ENCODE measurements around the gene TMEM190.

TMEM190 gene

DNA sequence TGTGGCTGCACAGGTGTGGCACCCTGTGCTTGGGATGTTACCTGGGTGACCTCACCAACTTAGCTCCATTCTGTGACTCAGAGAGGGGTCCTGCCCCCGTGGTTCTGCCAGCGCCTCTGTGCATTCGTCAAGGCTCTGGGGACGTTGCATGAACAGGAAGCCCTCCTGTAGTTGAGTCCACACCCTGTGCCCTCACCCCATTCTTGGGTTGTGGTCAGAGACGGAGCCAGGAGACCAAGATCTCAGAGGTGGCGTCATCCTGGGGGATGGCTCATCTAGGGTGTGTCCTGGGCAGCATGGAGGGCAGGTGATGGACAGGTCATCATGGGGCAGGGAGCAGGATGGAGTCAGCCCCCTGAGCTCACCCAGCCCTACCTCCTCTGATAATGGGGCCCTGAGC, 24.6 kb upstream of the TMEM190 start:
- Histone ChIP-seq H3K27ac (ENCODE audit: poor library complexity, severe bottlenecking) (peak overlapping the region; percentile 10), H3K4me1 (ENCODE audit: insufficient read depth, poor library complexity, severe bottlenecking) (peaks cover 13% of the 10 kb centered on the region), H3K27me3 (ENCODE audit: insufficient read depth, poor library complexity, severe bottlenecking) (no peaks in the 10 kb centered on the region), H3K36me3 (ENCODE audit: low read depth) (no peaks in the 10 kb centered on the region), H3K4me3 (ENCODE audit: severe bottlenecking) (no peak overlapping the region), H3K9me3 (ENCODE audit: severe bottlenecking) (no peaks in the 10 kb centered on the region)
- peak; percentile 64 for ATAC-seq (ENCODE audit: low read depth)
- peak; percentile 88 for DNase-seq (ENCODE audit: low spot score)
- TF ChIP-seq, protein P1, sequence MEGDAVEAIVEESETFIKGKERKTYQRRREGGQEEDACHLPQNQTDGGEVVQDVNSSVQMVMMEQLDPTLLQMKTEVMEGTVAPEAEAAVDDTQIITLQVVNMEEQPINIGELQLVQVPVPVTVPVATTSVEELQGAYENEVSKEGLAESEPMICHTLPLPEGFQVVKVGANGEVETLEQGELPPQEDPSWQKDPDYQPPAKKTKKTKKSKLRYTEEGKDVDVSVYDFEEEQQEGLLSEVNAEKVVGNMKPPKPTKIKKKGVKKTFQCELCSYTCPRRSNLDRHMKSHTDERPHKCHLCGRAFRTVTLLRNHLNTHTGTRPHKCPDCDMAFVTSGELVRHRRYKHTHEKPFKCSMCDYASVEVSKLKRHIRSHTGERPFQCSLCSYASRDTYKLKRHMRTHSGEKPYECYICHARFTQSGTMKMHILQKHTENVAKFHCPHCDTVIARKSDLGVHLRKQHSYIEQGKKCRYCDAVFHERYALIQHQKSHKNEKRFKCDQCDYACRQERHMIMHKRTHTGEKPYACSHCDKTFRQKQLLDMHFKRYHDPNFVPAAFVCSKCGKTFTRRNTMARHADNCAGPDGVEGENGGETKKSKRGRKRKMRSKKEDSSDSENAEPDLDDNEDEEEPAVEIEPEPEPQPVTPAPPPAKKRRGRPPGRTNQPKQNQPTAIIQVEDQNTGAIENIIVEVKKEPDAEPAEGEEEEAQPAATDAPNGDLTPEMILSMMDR (IDR thresholded peaks at IDR 0.05; ENCODE audit: poor library complexity, severe bottlenecking): no peak

DNA sequence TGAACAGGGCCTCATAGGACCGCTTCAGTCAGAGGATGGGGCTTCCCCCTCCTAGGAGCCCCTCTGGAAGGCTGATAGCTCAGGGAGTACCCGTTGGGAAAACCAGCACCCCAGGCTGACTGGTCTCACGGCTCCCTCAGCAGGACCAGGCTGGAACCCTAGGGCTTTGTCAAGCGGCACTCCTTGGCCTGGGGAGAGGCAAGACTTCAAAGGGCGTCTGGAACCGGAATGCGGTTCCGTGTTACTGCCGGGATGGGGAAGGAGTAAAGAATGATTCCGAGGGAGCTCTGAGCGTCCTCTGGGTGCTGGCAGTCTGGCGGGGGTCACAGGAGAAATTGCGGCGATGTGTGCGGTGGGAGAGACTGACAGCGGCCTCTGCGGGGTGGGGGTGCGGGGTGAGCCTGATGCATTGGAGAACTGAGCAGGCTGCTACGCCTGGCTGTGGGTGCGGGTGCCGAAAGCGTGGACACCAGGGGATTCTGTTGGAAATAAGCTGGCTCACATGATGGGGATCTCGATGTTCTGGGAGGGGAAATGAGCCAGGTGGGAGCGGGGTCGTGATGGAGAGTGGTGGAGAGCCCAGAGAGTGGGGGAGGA, 24.0 kb upstream of the TMEM190 start:
- Histone ChIP-seq H3K9me3 (ENCODE audit: severe bottlenecking) (no peaks in the 10 kb centered on the region), H3K27me3 (ENCODE audit: insufficient read depth, poor library complexity, severe bottlenecking) (no peaks in the 10 kb centered on the region), H3K4me1 (ENCODE audit: insufficient read depth, poor library complexity, severe bottlenecking) (peaks cover 13% of the 10 kb centered on the region), H3K36me3 (ENCODE audit: low read depth) (no peaks in the 10 kb centered on the region), H3K4me3 (ENCODE audit: severe bottlenecking) (no peak overlapping the region), H3K27ac (ENCODE audit: poor library complexity, severe bottlenecking) (no peak overlapping the region)
- TF ChIP-seq, protein P1 (IDR thresholded peaks at IDR 0.05; ENCODE audit: poor library complexity, severe bottlenecking): no peak
- ATAC-seq (ENCODE audit: low read depth) (no peak), DNase-seq (ENCODE audit: low spot score) (no peak)

DNA sequence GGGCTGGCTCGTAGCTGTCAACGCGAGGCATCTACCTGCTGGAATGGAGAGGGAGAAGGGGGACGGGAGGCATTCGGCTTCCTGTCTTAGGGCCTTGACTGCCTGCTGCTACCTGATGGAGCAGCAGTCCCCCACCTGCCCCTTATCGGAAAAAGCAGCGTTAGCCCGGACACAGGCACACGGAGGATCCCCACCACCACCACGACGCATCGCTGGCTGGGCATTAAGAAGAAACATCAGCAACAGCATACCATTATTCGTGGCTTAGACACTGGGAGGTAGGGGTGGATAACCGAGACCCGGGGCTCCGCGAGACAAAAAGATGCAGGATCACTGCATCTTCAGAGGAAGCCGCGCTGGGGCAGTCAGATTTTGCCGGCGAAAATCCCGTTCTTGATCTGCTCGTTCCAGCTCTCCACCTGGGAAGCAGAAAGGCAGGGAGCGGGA, 23.2 kb upstream of the TMEM190 start:
- Histone ChIP-seq H3K4me3 (ENCODE audit: severe bottlenecking) (peak overlapping the region; percentile 34), H3K27me3 (ENCODE audit: insufficient read depth, poor library complexity, severe bottlenecking) (no peaks in the 10 kb centered on the region), H3K4me1 (ENCODE audit: insufficient read depth, poor library complexity, severe bottlenecking) (peaks cover 13% of the 10 kb centered on the region), H3K36me3 (ENCODE audit: low read depth) (no peaks in the 10 kb centered on the region), H3K9me3 (ENCODE audit: severe bottlenecking) (no peaks in the 10 kb centered on the region), H3K27ac (ENCODE audit: poor library complexity, severe bottlenecking) (no peak overlapping the region)
- no peak for DNase-seq (ENCODE audit: low spot score)
- TF ChIP-seq, protein P1 (IDR thresholded peaks at IDR 0.05; ENCODE audit: poor library complexity, severe bottlenecking): no peak
- peak; percentile 7; the same call in 2 of the 3 replicates for ATAC-seq (ENCODE audit: low read depth)

DNA sequence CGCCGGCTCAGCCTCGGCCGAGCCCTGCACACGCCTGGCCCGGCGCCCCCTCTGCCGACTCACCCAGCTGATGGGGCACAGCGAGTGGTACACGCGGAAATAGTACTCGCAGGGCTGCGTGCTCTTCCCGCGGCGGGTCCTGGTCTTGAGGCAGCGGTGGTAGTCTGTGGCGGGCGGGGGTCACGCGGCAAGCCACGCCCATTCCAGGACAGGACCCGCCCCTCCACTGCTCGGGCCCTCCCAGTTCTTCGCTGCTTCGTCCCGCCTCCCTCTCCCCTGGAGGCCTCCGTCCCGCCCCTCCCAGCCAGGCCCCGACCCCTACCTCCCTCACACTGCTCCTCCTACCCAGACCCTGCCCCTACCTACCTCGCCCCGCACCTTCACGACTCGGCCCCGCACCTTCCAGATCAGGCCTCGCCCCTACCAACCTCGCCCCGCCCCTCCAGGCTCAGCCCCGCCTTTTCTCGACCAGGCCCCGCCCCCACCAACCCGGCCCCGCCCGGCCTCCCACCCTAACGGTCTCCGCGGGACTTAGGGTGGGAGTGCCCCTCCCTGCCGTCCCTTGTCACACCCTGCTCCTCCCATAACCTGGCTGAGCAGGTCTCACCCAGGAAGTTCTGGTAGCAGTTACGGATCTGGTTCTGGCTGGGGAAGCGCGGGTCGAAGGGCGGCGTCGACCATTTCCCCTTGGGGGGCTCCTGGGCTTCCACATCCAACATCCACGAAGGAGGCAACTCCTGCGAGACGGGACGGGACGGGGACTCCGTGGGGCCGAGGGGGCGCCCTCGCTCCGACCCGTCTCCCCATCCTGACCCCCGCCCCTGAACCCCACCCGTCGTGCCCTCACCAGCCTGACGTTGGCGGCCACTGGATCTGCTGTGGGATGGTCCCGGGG, 22.6 kb upstream of the TMEM190 start:
- no peaks in the 10 kb centered on the region for H3K27me3 ChIP-seq (ENCODE audit: insufficient read depth, poor library complexity, severe bottlenecking)
- H3K4me1 ChIP-seq (ENCODE audit: insufficient read depth, poor library complexity, severe bottlenecking): peaks cover 13% of the 10 kb centered on the region
- H3K9me3 ChIP-seq (ENCODE audit: severe bottlenecking): no peaks in the 10 kb centered on the region
- TF ChIP-seq, protein P1 (IDR thresholded peaks at IDR 0.05; ENCODE audit: poor library complexity, severe bottlenecking): no peak
- ATAC-seq (ENCODE audit: low read depth) (peak; percentile 71), DNase-seq (ENCODE audit: low spot score) (peak; percentile 70)
- peak overlapping the region; percentile 41 for H3K27ac ChIP-seq (ENCODE audit: poor library complexity, severe bottlenecking)
- no peaks in the 10 kb centered on the region for H3K36me3 ChIP-seq (ENCODE audit: low read depth)
- H3K4me3 ChIP-seq (ENCODE audit: severe bottlenecking): peak overlapping the region; percentile 34
